HCT116 (cell line): Measurements from ENCODE around the gene CCDC88C. TPM values are rescaled to one million over a fixed set of nuclear protein-coding genes. Genes with fewer than 3 reads are reported as not detected.

Experiments
- ATAC-seq: fragments of 200-7000 bp; cut with Tn5 transposase; 2 replicates; pipeline ENCODE4 v1.9.1; 2020; ENCODE audit warnings: mild to moderate bottlenecking, moderate library complexity
- BruUV-seq: library from RNA; stranded (reverse); fragments of 400-500 nt; replicated peaks from 2 replicates; lab custom pipeline; 2021; lab: Mats Ljungman, UMichigan
- CTCF ChIA-PET: fragments of 300-600 bp; sonication (Branson Sonifier 250); formaldehyde crosslinking; loops from one replicate; lab custom pipeline; 2021; ENCODE audit warnings: antibody characterized with exemption; lab: Charles Lee
- POLR2A ChIA-PET: fragments of 300-600, 350-600 bp; sonication (Branson Sonifier 250); formaldehyde crosslinking; loops from one replicate; lab custom pipeline; 2021; ENCODE audit warnings: antibody characterized with exemption; lab: Charles Lee
- RAD21 ChIA-PET, 2 experiments: fragments of 300-600 bp; sonication (Branson Sonifier 250); formaldehyde crosslinking; loops; one replicate each; lab custom pipeline; 2023; ENCODE audit warnings: low total read pairs in 2 of 2; ENCODE audit not compliant: uncharacterized antibody in 2 of 2, unreplicated experiment in 2 of 2, low non-redundant PET in 1 of 2; lab: Charles Lee
- DNase-seq: peaks from one replicate; pipeline ENCODE4 v3.0.0-alpha.2; 2010; ENCODE audit warnings: low read depth, low spot score
- H2AFZ ChIP-seq: fragments of 200-600 bp; shearing (Covaris generic), sonication (generic); 2 replicates; pipeline ENCODE4 v1.6.1; 2017; ENCODE audit warnings: low read depth, mixed run types, mixed read lengths, antibody characterized with exemption, low read length; ENCODE audit not compliant: poor library complexity, severe bottlenecking
- H3K27ac ChIP-seq: 2 replicates; pipeline ENCODE4 v1.5.1; 2012; ENCODE audit warnings: low read depth, low read length
- H3K27me3 ChIP-seq: fragments of 200-600 bp; sonication (generic); 2 replicates; pipeline ENCODE4 v1.6.1; 2016; ENCODE audit warnings: mixed run types, low read length, mixed read lengths; ENCODE audit not compliant: insufficient read depth
- H3K36me3 ChIP-seq, 2 experiments: fragments of 200-500 bp in 1 of 2; fragments of 200-600 bp in 1 of 2; sonication (Bioruptor generic) in 1 of 2; sonication (generic) in 1 of 2; 2 replicates each; pipeline versions ENCODE4 v1.5.1 to v1.6.1; 2014 to 2016; ENCODE audit warnings: low read length in 2 of 2, inconsistent platforms in 1 of 2, mixed read lengths in 1 of 2, mixed run types in 1 of 2; ENCODE audit not compliant: insufficient read depth in 2 of 2, control insufficient read depth in 1 of 2
- H3K4me1 ChIP-seq, 2 experiments: fragments of 200-600 bp in 1 of 2; sonication (generic) in 1 of 2; 2 replicates each; pipeline versions ENCODE4 v1.5.1 to v1.6.1; 2012 to 2017; ENCODE audit warnings: low read length in 2 of 2, inconsistent platforms in 1 of 2, mild to moderate bottlenecking in 1 of 2, mixed read lengths in 1 of 2, mixed run types in 1 of 2, moderate library complexity in 1 of 2; ENCODE audit not compliant: insufficient read depth in 2 of 2, control insufficient read depth in 1 of 2
- H3K4me2 ChIP-seq: fragments of 200-600 bp; sonication (generic); 2 replicates; pipeline ENCODE4 v1.6.1; 2017; ENCODE audit warnings: mixed run types, low read length, mixed read lengths
- H3K4me3 ChIP-seq, 2 experiments: fragments of 200-600 bp in 1 of 2; sonication (generic) in 1 of 2; replicated peaks in 1 of 2; 2 replicates each; pipeline ENCODE4 v1.5.1; 2011 to 2016; ENCODE audit warnings: low read length in 2 of 2, control low read depth in 1 of 2, low read depth in 1 of 2, mild to moderate bottlenecking in 1 of 2, mixed read lengths in 1 of 2, mixed run types in 1 of 2
- H3K79me2 ChIP-seq: fragments of 200-600 bp; sonication (generic); 2 replicates; pipeline ENCODE4 v1.6.1; 2017; ENCODE audit warnings: mild to moderate bottlenecking, mixed run types, low read length, moderate library complexity, mixed read lengths; ENCODE audit not compliant: insufficient read depth
- H3K9ac ChIP-seq: fragments of 200-600 bp; sonication (generic); 2 replicates; pipeline ENCODE4 v1.6.1; 2016; ENCODE audit warnings: low read length, mixed read lengths
- H3K9me2 ChIP-seq: fragments of 200-600 bp; sonication (generic), shearing (Covaris generic); 2 replicates; pipeline ENCODE4 v1.6.1; 2017; ENCODE audit warnings: mixed run types, mild to moderate bottlenecking, moderate library complexity; ENCODE audit not compliant: insufficient read depth
- H3K9me3 ChIP-seq, 2 experiments: fragments of 200-500 bp in 1 of 2; fragments of 200-600 bp in 1 of 2; sonication (Bioruptor generic) in 1 of 2; sonication (generic) in 1 of 2; 2 replicates each; pipeline ENCODE4 v1.6.1; 2014 to 2017; ENCODE audit warnings: low read length in 2 of 2, mixed read lengths in 2 of 2, inconsistent platforms in 1 of 2, low read depth in 1 of 2, mild to moderate bottlenecking in 1 of 2, mixed run types in 1 of 2, moderate library complexity in 1 of 2; ENCODE audit not compliant: control insufficient read depth in 1 of 2, insufficient read depth in 1 of 2
- H4K20me1 ChIP-seq: fragments of 200-600 bp; sonication (generic), shearing (Covaris generic); 2 replicates; pipeline ENCODE4 v1.6.1; 2017; ENCODE audit warnings: mixed run types, mild to moderate bottlenecking, moderate library complexity; ENCODE audit not compliant: insufficient read depth
- CBX3 ChIP-seq: IDR thresholded peaks from 2 replicates; pipeline ENCODE4 v1.6.1; 2012; ENCODE audit warnings: low read depth
- CEBPB ChIP-seq: IDR thresholded peaks from 2 replicates; pipeline ENCODE4 v1.6.1; 2012; ENCODE audit warnings: low read depth
- EGR1 ChIP-seq: IDR thresholded peaks from 2 replicates; pipeline ENCODE4 v1.6.1; 2012; ENCODE audit warnings: low read depth
- ELF1 ChIP-seq: IDR thresholded peaks from 2 replicates; pipeline ENCODE4 v1.6.1; 2012; ENCODE audit warnings: low read depth, borderline replicate concordance
- EZH2 ChIP-seq: fragments of 200-600 bp; sonication (generic); IDR thresholded peaks from 2 replicates; pipeline ENCODE4 v1.6.1; 2017; ENCODE audit warnings: antibody characterized with exemption, mixed run types
- EZH2phosphoT487 ChIP-seq: fragments of 200-600 bp; IDR thresholded peaks from 2 replicates; pipeline ENCODE4 v1.6.1; 2018; ENCODE audit warnings: antibody characterized with exemption, borderline replicate concordance
- FOSL1 ChIP-seq: IDR thresholded peaks from 2 replicates; pipeline ENCODE4 v1.6.1; 2012; ENCODE audit warnings: low read depth
- JUND ChIP-seq: IDR thresholded peaks from 2 replicates; pipeline ENCODE4 v1.6.1; 2012
- MAX ChIP-seq: IDR thresholded peaks from 2 replicates; pipeline ENCODE4 v1.6.1; 2012
- POLR2A ChIP-seq: IDR thresholded peaks from 2 replicates; pipeline ENCODE4 v1.7.0; 2011; ENCODE audit warnings: borderline replicate concordance; ENCODE audit not compliant: insufficient read depth, insufficient read length; ENCODE audit errors: extremely low read depth
- POLR2AphosphoS5 ChIP-seq: IDR thresholded peaks from 2 replicates; pipeline ENCODE4 v1.6.1; 2011; ENCODE audit warnings: mild to moderate bottlenecking, low read depth, low read length, moderate library complexity
- RAD21 ChIP-seq: IDR thresholded peaks from 2 replicates; pipeline ENCODE4 v1.6.1; 2012; ENCODE audit warnings: low read depth, mild to moderate bottlenecking
- REST ChIP-seq: IDR thresholded peaks from 2 replicates; pipeline ENCODE4 v1.6.1; 2012; ENCODE audit warnings: low read depth
- SIN3A ChIP-seq: IDR thresholded peaks from 2 replicates; pipeline ENCODE4 v1.6.1; 2012; ENCODE audit warnings: low read depth
- SP1 ChIP-seq: IDR thresholded peaks from 2 replicates; pipeline ENCODE4 v1.6.1; 2012; ENCODE audit warnings: low read depth
- SRF ChIP-seq: IDR thresholded peaks from 2 replicates; pipeline ENCODE4 v1.6.1; 2012; ENCODE audit warnings: low read depth
- YY1 ChIP-seq: IDR thresholded peaks from 2 replicates; pipeline ENCODE4 v1.6.1; 2011; ENCODE audit warnings: low read length, low read depth, moderate library complexity, mild to moderate bottlenecking; ENCODE audit not compliant: insufficient replicate concordance; ENCODE audit errors: extremely low read depth
- ZBTB33 ChIP-seq: IDR thresholded peaks from 2 replicates; pipeline ENCODE4 v1.6.1; 2011; ENCODE audit warnings: mild to moderate bottlenecking, low read length, moderate library complexity; ENCODE audit not compliant: insufficient replicate concordance; ENCODE audit errors: extremely low read depth
- intact Hi-C: fragments of 100-400 bp; cut with micrococcal nuclease; formaldehyde crosslinking; loops from 2 replicates; pipeline ENCODE4 v1.10.0; 2022
- total RNA-seq: library from RNA; stranded (reverse); gene quantifications from one replicate; pipeline ENCODE4 v1.2.1, GENCODE V29; 2021; ENCODE audit not compliant: unreplicated experiment
- TF ChIP-seq, protein P1 (sequence below): IDR thresholded peaks from 2 replicates; pipeline ENCODE4 v1.6.1; 2012

The CCDC88C gene
- total RNA-seq, 1 experiment from 2014 or later, result 20.8 TPM

DNA sequence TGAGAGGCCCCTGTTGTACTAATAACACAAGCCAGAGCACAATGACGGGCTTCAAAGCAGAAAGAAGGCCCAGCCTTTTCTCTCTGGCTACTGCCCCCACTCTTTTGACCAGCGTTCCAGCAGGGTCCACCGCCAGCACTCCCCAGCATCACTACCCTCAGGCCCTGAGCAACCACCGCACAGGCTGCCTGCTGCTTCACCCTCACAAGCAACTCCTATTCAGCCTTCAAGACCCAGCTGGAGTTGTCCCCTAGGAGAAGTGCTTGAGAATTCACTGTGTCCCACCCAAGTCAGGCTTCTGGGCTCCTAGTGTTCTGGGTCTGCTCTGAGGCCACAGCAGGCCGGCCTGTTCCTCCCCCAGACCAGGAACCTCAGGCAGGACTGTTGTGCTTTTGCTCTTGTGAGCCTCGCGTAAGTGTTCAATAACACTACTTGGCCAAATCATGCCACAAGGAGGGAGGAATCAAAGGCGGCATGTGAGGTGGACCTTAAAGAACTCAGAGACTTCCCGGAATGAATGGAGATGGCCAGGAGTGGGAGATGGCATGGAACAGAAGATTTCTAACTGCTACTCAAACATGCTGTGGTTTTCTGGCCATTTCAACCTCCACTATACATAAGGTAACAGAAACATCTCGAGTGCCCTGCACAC, 89.8 kb downstream of the CCDC88C start:
- H2AFZ ChIP-seq, result no peak overlapping the region
- CTCF ChIA-PET, result no interaction called here
- no peak for ATAC-seq
- no peaks in the 10 kb centered on the region for H3K9me3 ChIP-seq
- no peak overlapping the region for H3K27ac ChIP-seq
- DNase-seq, result no peak
- no peaks in the 10 kb centered on the region for H4K20me1 ChIP-seq
- no peak overlapping the region for H3K9ac ChIP-seq
- no peaks in the 10 kb centered on the region for H3K9me2 ChIP-seq
- no peak overlapping the region for H3K4me2 ChIP-seq
- H3K36me3 ChIP-seq, result no peaks in the 10 kb centered on the region
- H3K27me3 ChIP-seq, result no peaks in the 10 kb centered on the region
- RAD21 ChIA-PET, result no interaction called here
- no peak overlapping the region for H3K4me3 ChIP-seq
- TF ChIP-seq JUND, result no peak
- no peak for TF ChIP-seq CBX3
- no peak for TF ChIP-seq FOSL1
- no peak for TF ChIP-seq REST
- no peak for TF ChIP-seq SP1
- TF ChIP-seq POLR2AphosphoS5, result no peak
- TF ChIP-seq RAD21, result no peak
- no peak for TF ChIP-seq CEBPB
- TF ChIP-seq MAX, result no peak
- TF ChIP-seq SIN3A, result no peak
- TF ChIP-seq, protein P1, sequence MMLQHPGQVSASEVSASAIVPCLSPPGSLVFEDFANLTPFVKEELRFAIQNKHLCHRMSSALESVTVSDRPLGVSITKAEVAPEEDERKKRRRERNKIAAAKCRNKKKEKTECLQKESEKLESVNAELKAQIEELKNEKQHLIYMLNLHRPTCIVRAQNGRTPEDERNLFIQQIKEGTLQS, result no peak
- no peak for TF ChIP-seq EZH2phosphoT487
- no peak for TF ChIP-seq EGR1
- TF ChIP-seq SRF, result no peak
- TF ChIP-seq YY1, result no peak
- TF ChIP-seq POLR2A, result no peak
- TF ChIP-seq ZBTB33, result no peak
- TF ChIP-seq ELF1, result no peak
- no peak for TF ChIP-seq EZH2
- no TSS peak for BruUV-seq
- POLR2A ChIA-PET, result no interaction called here
- H3K4me1 ChIP-seq, result no peaks in the 10 kb centered on the region
- no peaks in the 10 kb centered on the region for H3K79me2 ChIP-seq
- intact Hi-C loops, result no loop called here
